KMS-11 (cell line): ENCODE data around the gene BEND5.

Source experiments
- H2AFZ ChIP-seq: fragments of 200-600 bp; sonication (generic); 2 replicates; pipeline ENCODE4 v1.6.1; 2016; ENCODE audit warnings: antibody characterized with exemption, mixed run types, low read depth
- H3K27ac ChIP-seq: fragments of 200-600 bp; sonication (generic); 2 replicates; pipeline ENCODE4 v1.6.1; 2016; ENCODE audit warnings: mild to moderate bottlenecking, mixed run types
- H3K27me3 ChIP-seq: fragments of 200-600 bp; sonication (generic); 2 replicates; pipeline ENCODE4 v1.6.1; 2017; ENCODE audit warnings: mild to moderate bottlenecking, low read depth, mixed run types, moderate library complexity; ENCODE audit not compliant: insufficient read depth
- H3K36me3 ChIP-seq: fragments of 200-600 bp; sonication (generic); 2 replicates; pipeline ENCODE4 v1.6.1; 2017; ENCODE audit warnings: mild to moderate bottlenecking, mixed run types; ENCODE audit not compliant: insufficient read depth
- H3K4me1 ChIP-seq: fragments of 200-600 bp; sonication (generic); 2 replicates; pipeline ENCODE4 v1.6.1; 2016; ENCODE audit warnings: mild to moderate bottlenecking, low read depth, mixed run types; ENCODE audit not compliant: poor library complexity, severe bottlenecking
- H3K4me2 ChIP-seq: fragments of 200-600 bp; sonication (generic); 2 replicates; pipeline ENCODE4 v1.7.0; 2016; ENCODE audit warnings: mild to moderate bottlenecking, mixed run types
- H3K4me3 ChIP-seq: fragments of 200-600 bp; sonication (generic); IDR thresholded peaks from 2 replicates; pipeline ENCODE4 v1.6.1; 2017; ENCODE audit warnings: low read depth, low read length, mixed read lengths; ENCODE audit not compliant: insufficient read depth
- H3K79me2 ChIP-seq: fragments of 200-600 bp; sonication (generic); 2 replicates; pipeline ENCODE4 v1.6.1; 2016; ENCODE audit warnings: low read depth, mixed run types; ENCODE audit not compliant: insufficient read depth
- H3K9ac ChIP-seq: fragments of 200-600 bp; sonication (generic); 2 replicates; pipeline ENCODE4 v1.6.1; 2016; ENCODE audit warnings: mild to moderate bottlenecking, mixed run types
- H4K20me1 ChIP-seq: fragments of 200-600 bp; sonication (generic); 2 replicates; pipeline ENCODE4 v1.6.1; 2016; ENCODE audit warnings: mild to moderate bottlenecking, mixed run types; ENCODE audit not compliant: insufficient read depth
- TF ChIP-seq, protein P1 (sequence below): fragments of 200-600 bp; sonication (generic); conservative IDR thresholded peaks from 2 replicates; pipeline ENCODE4 v1.6.1; 2017; ENCODE audit warnings: low read depth, mild to moderate bottlenecking, antibody characterized with exemption, low read length, moderate library complexity, mixed read lengths

BEND5 gene

DNA sequence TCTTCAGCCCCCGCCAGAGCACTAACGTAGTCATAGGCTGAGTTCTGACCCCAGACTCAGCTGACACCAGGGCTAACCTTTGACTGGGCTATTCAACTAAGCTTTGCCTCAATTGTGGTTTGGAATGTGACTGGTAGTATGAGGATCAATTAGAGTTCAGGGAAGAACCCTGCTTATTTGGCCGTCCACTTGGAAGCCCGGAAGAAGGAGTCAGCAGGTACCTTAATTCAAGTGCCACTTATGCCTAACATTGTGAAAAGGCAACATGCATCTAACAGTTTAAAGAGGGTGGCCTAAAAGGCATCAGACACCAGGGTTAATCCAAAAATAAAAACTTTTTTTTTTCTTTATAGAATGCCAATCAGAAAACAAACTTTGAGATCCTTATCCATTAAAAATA is 92.3 kb downstream of the BEND5 start:
- Histone ChIP-seq H3K27ac (no peak overlapping the region), H4K20me1 (no peaks in the 10 kb centered on the region)

DNA sequence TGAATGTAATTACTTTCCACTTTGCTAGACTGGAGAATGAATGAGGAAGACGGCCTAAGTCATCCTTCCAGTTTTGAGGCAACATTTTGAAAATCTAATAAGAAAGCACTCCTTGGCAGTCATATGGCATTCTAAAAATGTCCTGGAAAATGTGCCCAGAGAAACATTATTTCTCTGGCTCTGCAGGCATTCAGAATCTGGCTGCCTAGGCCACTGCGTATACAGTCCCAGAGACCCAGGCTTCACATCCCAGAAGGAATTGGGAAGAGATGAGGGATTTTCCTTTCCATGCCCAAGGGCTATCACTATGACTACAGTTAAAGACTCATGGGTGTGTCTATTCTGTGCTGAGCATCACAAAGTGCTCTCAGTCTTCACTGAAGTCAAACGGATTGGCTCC is 92.9 kb downstream of the BEND5 start:
- no peak overlapping the region for H3K27ac ChIP-seq
- TF ChIP-seq, protein P1, sequence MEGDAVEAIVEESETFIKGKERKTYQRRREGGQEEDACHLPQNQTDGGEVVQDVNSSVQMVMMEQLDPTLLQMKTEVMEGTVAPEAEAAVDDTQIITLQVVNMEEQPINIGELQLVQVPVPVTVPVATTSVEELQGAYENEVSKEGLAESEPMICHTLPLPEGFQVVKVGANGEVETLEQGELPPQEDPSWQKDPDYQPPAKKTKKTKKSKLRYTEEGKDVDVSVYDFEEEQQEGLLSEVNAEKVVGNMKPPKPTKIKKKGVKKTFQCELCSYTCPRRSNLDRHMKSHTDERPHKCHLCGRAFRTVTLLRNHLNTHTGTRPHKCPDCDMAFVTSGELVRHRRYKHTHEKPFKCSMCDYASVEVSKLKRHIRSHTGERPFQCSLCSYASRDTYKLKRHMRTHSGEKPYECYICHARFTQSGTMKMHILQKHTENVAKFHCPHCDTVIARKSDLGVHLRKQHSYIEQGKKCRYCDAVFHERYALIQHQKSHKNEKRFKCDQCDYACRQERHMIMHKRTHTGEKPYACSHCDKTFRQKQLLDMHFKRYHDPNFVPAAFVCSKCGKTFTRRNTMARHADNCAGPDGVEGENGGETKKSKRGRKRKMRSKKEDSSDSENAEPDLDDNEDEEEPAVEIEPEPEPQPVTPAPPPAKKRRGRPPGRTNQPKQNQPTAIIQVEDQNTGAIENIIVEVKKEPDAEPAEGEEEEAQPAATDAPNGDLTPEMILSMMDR: no peak
- no peaks in the 10 kb centered on the region for H3K36me3 ChIP-seq
- H3K4me2 ChIP-seq: no peak overlapping the region
- no peaks in the 10 kb centered on the region for H3K27me3 ChIP-seq
- no peak overlapping the region for H2AFZ ChIP-seq
- no peaks in the 10 kb centered on the region for H4K20me1 ChIP-seq
- no peak overlapping the region for H3K4me3 ChIP-seq
- H3K79me2 ChIP-seq: no peaks in the 10 kb centered on the region
- no peak overlapping the region for H3K9ac ChIP-seq
- H3K4me1 ChIP-seq: no peaks in the 10 kb centered on the region

More for the DNA sequence above, 92.3 kb downstream of the BEND5 start:
- H3K4me1 ChIP-seq: no peaks in the 10 kb centered on the region
- no peak overlapping the region for H3K4me3 ChIP-seq
- no peaks in the 10 kb centered on the region for H3K79me2 ChIP-seq
- no peaks in the 10 kb centered on the region for H3K27me3 ChIP-seq
- no peak overlapping the region for H3K4me2 ChIP-seq
- TF ChIP-seq, protein P1: no peak
- no peak overlapping the region for H3K9ac ChIP-seq
- no peak overlapping the region for H2AFZ ChIP-seq
- no peaks in the 10 kb centered on the region for H3K36me3 ChIP-seq

DNA sequence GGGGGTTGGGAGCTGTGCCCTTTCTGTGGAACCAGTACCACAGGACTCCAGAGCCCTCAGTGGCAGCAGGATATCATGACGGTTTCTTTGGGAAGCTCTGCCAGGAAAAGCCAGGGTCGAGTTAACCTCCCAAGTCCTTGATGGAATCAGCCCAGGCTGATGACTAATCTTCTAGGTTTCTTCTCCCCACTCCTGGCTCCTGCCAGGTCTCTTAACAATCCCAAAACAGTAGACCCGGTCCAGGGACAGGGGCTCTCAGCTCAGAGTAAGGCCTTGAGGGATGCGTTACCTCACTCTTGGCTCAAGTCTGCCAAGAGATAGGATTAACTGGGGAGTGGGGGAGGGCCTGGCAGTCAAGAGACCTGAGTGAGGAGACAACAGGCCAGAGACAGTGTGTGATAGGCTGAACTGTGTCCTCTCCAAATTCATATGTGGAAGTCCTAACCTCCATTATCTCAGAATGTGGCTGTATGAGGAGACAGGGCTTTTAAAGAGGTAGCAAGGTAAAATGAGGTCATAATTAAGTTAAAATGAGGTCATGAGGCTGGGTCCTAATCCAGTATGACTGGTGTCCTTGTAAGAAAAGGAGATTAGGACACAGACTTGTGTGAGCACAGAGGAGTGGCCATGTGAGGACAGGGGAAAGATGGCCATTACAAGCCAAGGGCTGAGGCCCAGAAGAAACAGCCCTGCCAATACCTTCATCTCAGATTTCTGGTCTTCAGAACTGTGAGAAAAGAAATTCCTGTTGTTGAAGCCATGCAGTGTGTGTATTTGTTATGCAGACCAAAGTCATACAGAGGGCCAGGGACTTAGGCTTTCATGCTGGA is 95.0 kb downstream of the BEND5 start:
- Histone ChIP-seq H3K4me3 (no peak overlapping the region), H3K27ac (no peak overlapping the region), H3K27me3 (no peaks in the 10 kb centered on the region), H3K4me1 (no peaks in the 10 kb centered on the region), H2AFZ (no peak overlapping the region), H3K79me2 (no peaks in the 10 kb centered on the region), H3K4me2 (no peak overlapping the region), H4K20me1 (no peaks in the 10 kb centered on the region), H3K36me3 (no peaks in the 10 kb centered on the region), H3K9ac (no peak overlapping the region)
- TF ChIP-seq, protein P1: no peak

DNA sequence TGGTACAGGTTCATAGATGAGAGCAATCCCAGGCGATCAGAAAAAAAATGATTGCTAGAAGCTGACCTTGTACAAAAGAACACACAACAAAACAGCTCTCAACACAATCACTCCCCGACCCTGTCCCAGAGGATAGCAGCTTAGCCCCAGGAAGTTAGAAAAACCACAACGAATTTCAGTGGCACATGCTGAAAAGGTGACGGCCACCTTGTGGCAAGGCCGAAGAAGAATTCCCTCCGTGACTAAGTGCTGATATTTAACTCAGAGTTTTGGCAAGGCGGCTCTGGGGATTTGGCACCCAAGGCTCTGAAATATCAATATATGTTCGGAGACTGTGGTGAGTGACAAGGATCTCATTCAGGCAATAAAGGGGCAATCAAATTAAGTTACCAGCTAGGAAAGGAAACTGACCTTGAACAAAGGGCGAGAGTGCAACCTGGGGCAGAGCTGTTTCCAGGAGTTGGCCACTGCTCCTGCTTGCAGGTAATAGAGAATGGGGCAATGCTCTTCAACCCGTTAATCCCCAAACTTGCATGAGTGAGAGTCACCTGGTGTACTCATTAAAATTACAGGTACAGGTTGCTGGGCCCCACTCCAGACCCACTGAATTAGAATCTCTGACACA is 96.2 kb downstream of the BEND5 start:
- no peaks in the 10 kb centered on the region for H3K79me2 ChIP-seq
- H3K4me2 ChIP-seq: no peak overlapping the region
- no peaks in the 10 kb centered on the region for H3K27me3 ChIP-seq
- no peak overlapping the region for H2AFZ ChIP-seq
- no peaks in the 10 kb centered on the region for H3K4me1 ChIP-seq
- TF ChIP-seq, protein P1: no peak
- H4K20me1 ChIP-seq: no peaks in the 10 kb centered on the region
- no peak overlapping the region for H3K4me3 ChIP-seq
- no peaks in the 10 kb centered on the region for H3K36me3 ChIP-seq
- no peak overlapping the region for H3K9ac ChIP-seq
- no peak overlapping the region for H3K27ac ChIP-seq
